Stimulated activated CD4-positive, alpha-beta T cell treated with anti-CD3 and anti-CD28 coated beads, Interleukin-12 subunit alpha, Interleukin-12 subunit beta, amount 100 ng/mL, for 48 hours (primary cell): ENCODE results near the gene HSPA2.
"Not testable (repeated sequence)": the region's sequence is repeated elsewhere in the genome, so short reads cannot be mapped to it uniquely, and the experiment has no call there.

ENCODE experiments used
- DNase-seq, 3 donors: peaks; one replicate each; pipeline ENCODE4 v3.0.0-alpha.2; 2020; ENCODE audit warnings: low read depth in 2 of 3, low spot score in 1 of 3

Gene HSPA2

DNA sequence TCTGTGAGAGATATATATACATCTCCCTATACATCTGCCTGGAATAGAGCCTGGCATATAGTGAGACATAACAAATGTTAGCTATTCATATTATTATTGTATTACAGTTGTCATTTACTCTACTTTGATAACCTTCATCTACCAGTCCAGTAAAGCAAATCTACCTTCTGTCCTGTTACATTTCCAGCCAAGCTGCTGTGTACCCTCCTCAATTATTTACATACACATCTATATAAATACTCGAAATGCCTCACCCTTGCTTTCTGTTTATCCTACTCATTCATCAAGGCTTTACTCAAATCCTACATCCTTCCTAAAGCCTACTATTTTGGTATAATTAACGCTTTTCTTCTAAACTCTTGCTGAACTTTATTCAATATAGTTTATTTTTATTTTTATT lies 27.3 kb upstream of the HSPA2 start:
- no peak for DNase-seq

DNA sequence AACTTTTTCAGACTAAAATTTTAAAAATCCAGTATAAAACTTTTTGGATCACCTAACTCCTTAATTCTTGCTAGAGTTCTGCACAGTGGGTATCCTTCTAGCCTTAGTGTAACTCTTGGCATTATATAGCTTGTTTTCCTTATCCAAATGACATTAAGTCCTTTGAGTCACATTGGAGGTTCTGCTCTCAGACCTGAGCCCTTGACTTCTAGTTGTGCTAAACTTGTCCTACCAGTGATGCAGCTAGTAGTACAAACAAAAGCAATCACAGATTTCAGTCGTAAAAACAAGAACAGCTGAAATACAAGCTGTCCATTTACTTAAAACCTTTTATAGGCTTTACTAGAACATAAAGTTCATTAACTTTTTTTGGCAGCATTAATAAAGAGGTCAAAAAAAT lies 25.5 kb upstream of the HSPA2 start:
- no peak for DNase-seq

DNA sequence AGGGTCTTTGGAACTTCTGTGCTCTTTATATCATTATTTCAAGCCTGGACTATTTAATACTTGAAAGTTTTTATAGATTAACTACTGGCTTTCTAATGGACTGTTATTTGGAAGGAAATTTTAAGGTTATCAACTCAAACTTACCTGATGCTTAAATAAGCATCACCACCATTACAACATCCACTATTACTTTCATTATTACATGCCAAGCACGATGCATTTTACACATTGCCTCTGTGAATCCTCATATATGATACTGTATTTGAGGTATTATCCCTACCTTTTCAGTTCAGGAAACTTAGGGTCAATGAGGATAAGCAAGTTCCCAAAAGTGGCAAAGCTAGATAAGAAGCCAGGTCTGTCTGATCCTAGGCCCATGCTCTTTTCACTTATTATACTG lies 23.6 kb upstream of the HSPA2 start:
- DNase-seq = no peak

DNA sequence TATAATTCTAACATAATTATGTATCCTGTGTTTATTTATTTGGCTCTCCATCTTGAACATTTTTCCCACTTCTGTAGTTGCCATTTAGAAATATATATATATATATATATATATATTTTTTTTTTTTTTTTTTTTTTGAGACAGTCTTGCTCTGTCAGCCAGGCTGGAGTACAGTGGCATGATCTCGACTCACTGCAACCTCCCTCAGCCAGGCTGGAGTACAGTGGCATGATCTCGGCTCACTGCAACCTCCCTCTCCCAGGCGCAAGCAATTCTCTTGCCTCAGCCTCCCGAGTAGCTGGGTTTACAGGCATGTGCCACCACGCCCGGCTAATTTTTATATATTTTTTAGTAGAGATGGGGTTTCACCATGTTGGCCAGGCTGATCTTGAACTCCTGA lies 22.9 kb upstream of the HSPA2 start:
- not testable (repeated sequence) for DNase-seq

DNA sequence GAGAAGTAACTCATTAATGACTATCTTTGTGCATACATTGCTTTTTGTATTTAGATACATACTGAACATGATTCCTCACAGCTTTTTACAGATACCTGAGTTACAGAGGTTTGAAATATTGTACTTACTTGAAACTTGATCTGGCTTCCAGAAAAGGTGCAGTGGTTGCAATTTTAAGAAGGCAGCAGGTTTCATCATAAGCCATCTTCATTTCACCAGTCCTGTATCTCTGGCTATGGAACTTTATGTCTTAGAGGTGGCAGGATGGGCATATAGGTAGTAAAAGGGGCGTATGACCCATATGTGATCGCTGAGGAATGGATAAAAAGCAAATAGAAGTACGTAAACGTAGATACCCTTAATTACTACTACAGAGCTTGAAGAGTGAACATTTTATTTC lies 22.3 kb upstream of the HSPA2 start:
- DNase-seq = no peak

DNA sequence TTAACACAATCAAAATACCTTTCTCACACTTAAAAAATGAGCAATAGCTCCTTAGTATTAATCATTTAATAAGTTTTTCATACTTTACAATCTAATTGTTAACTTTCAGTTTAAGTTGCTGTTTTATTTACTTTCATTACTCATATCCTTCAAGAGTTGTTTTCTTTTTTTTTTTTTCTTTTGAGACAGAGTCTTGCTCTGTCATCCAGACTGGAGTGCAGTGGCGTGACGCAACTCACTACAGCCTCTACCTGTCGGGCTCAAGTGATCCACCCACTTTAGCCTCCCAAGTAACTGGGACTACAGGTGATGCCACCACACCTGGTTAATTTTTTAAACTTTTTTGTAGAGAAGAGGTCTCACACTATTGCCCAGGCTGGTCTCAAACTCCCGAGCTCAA lies 19.8 kb upstream of the HSPA2 start:
- DNase-seq = no peak

DNA sequence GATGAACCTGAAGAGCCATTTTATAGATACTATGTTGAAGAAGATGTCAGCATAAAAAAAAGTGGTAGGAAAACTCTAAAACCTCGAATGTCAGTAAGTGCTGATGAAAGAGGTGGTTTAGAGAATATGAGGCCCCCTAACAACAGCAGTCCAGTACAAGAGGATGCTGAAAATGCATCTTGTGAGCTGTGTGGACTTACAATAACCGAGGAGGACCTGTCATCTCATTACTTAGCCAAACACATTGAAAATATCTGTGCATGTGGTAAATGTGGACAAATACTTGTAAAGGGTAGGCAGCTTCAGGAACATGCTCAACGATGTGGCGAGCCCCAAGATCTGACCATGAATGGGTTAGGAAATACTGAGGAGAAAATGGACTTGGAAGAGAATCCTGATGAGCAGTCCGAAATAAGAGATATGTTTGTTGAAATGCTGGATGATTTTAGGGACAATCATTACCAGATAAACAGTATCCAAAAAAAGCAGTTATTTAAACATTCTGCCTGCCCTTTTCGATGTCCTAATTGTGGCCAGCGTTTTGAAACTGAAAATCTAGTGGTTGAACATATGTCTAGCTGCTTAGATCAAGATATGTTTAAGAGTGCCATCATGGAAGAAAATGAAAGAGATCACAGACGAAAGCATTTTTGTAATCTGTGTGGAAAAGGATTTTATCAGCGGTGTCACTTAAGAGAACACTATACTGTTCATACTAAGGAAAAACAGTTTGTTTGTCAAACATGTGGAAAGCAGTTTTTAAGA lies 17.8 kb upstream of the HSPA2 start:
- no peak for DNase-seq

DNA sequence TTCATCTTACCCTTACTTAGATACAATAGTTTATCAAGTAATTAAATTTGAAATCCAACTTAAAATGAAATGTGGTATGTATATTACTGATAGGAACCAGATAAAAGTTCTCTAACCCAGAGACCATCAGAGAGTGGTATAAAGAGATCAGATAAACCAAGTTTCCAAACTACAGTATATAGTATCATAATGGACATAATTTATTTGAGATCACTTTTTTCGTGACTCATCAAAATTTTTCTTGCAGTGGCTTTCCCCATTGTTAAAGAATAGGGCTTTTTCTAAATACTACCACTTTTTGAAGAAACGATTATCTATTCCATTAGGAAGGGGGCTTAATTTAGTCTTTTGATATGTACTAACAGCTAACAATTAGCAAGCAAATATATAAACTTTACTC lies 15.2 kb upstream of the HSPA2 start:
- no peak for DNase-seq

DNA sequence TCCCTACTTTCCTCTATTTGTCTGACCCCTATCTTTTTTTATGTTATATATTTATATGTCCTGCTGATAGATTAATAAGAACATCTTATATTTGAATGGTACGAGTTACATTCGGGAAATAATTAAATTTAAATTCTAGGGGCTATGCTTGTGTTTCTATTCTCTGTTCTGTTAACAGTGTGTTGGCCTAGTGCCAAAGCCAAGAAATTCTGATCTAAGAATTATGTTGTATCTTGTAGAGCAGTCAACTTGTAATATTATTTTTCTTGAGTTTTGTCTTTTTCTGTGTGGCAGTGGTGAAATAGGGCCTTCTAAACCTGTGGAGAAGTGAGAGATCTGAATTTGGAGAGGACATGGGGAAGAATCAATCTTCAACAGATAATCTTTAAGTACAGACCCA lies 9.0 kb upstream of the HSPA2 start:
- DNase-seq = no peak

DNA sequence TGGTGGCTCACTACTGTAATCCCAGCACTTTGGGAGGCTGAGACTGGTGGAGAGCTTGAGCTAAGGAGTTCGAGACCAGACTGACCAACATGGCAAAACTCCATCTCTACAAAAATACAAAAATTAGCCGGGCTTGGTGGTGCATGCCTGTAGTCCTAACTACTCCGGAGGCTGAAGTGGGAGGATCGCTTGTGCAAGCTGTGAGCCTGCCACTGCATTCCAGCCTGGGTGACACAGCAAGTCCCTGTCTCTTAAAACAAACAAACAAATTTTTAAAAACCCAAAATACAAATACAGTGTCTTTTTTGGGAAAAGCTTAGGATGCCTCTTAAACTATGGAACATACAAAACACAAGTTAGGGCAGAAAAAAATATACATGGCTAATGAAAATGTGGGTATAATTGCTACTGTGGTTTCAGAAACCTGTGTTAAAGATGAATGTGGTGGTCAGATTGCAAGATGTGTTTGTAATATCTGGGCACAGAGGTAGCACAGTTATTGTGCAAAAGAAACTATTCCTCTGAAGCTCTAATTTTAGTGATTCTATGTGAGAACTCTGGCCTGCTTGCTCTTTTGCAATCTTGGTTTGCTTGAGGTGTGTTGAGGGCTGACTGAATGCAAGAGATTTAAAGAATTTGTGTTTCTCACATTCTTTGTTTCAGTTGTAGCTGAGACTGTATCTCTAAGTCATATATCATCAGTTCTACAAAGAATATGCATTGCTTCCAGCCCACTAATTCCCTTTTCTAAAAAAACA lies 3.9 kb upstream of the HSPA2 start:
- no peak for DNase-seq

DNA sequence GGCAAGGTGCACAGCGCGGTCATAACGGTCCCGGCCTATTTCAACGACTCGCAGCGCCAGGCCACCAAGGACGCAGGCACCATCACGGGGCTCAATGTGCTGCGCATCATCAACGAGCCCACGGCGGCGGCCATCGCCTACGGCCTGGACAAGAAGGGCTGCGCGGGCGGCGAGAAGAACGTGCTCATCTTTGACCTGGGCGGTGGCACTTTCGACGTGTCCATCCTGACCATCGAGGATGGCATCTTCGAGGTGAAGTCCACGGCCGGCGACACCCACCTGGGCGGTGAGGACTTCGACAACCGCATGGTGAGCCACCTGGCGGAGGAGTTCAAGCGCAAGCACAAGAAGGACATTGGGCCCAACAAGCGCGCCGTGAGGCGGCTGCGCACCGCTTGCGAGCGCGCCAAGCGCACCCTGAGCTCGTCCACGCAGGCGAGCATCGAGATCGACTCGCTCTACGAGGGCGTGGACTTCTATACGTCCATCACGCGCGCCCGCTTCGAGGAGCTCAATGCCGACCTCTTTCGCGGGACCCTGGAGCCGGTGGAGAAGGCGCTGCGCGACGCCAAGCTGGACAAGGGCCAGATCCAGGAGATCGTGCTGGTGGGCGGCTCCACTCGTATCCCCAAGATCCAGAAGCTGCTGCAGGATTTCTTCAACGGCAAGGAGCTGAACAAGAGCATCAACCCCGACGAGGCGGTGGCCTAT lies 875 bp downstream of the HSPA2 start:
- DNase-seq = no peak

DNA sequence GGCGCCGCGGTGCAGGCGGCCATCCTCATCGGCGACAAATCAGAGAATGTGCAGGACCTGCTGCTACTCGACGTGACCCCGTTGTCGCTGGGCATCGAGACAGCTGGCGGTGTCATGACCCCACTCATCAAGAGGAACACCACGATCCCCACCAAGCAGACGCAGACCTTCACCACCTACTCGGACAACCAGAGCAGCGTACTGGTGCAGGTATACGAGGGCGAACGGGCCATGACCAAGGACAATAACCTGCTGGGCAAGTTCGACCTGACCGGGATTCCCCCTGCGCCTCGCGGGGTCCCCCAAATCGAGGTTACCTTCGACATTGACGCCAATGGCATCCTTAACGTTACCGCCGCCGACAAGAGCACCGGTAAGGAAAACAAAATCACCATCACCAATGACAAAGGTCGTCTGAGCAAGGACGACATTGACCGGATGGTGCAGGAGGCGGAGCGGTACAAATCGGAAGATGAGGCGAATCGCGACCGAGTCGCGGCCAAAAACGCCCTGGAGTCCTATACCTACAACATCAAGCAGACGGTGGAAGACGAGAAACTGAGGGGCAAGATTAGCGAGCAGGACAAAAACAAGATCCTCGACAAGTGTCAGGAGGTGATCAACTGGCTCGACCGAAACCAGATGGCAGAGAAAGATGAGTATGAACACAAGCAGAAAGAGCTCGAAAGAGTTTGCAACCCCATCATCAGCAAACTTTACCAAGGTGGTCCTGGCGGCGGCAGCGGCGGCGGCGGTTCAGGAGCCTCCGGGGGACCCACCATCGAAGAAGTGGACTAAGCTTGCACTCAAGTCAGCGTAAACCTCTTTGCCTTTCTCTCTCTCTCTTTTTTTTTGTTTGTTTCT lies 1.7 kb downstream of the HSPA2 start:
- no peak for DNase-seq

DNA sequence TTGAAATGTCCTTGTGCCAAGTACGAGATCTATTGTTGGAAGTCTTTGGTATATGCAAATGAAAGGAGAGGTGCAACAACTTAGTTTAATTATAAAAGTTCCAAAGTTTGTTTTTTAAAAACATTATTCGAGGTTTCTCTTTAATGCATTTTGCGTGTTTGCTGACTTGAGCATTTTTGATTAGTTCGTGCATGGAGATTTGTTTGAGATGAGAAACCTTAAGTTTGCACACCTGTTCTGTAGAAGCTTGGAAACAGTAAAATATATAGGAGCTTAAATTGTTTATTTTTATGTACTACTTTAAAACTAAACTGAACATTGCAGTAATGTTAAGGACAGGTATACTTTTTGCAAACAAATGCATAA lies 2.3 kb downstream of the HSPA2 start:
- no peak for DNase-seq

DNA sequence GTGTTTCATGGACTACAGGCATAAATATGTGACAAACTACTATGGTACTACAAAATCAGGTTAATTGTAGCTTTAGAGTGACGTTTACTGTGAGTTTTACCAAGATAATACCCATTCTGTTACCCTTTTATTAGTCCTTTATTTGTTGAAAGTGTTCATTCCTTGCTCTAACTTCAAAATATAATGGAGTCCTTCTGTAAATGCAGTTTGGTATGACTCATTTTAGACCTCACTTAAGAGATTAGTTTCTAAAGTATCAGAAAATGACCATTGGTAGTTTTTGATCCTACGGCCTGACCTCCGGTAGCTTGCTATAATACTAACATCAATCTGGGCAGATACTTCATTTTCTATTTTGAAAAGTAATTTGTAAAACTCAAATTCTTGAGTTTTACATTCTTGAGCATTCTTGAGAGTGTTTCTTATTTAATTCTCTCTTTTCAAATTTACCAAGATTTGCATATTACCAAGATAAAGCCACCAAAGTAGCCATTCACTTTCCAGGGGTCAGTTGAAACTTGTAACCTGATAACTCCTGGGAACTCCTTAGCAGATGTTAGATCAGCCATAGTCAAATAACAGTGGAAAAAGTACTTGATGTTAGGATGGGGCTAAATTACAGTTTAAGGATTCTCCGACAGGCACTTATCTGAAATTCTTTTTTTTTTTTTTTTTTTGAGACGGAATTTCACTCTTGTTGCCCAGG lies 4.2 kb downstream of the HSPA2 start:
- DNase-seq = no peak

DNA sequence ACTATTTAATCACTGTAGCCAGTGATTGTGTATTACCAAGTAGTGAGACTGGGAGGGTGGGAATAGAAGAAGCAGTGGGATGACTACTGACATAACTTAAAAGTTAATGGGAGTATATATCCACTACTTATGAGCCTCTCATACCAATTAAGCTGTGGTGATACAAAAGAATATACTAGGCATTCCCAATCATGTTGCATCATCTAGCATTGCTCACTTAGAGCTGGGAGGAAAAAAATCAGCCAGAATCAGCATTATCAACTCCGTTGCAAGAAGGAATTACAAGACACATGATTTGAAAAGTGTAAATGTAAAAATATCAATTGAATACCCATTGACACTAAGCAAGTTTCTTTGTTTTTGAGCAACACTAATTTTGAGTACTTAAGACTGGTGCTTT lies 8.5 kb downstream of the HSPA2 start:
- DNase-seq = no peak

DNA sequence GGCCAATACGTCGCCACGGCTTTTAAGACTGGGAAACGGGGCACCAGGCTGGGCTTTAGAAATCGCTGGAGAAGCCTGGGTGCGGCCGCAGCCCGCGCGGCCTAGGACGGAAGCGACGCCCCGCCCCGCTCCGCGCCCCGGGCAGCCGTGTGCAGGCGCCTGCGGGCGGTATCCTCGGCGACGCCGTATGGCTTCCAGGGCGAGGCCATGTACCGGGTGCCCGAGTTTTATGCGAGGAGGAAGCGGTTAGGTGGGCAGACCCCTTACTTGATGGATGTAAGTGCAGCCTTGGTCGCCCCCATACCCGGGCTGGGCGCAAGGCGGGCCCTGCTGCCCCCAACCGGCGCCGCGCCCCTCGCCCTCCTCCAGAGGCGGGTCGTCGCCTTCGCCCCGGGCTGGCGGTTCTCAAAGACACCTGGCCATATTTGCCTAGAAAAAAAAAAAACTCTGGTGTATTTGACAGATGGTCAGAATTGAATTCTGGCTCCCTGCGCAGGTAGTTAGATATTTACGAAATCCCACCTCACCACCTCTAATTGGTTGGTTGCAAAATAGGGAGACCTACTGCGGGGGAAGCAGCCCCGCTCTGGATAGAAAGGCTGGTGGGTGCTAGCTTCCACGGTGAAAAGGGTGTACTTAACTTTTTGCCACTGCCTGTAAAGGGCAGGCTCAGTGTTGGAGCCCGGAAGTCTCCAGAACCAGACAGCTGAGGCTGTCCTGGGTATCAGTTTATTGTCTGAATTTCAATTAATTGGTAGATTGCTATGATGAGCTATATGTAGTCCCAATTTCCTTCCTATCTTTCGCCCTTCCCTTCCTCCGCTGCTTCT lies 9.5 kb downstream of the HSPA2 start, which contains the start of gene PPP1R36:
Gene PPP1R36 (plus strand): TSS at position 171 of the 830 bp plus-strand sequence. CDS start 37 bp downstream, at position 208.
- DNase-seq = peak in 2 of 3 donors; percentile 4 to 36

DNA sequence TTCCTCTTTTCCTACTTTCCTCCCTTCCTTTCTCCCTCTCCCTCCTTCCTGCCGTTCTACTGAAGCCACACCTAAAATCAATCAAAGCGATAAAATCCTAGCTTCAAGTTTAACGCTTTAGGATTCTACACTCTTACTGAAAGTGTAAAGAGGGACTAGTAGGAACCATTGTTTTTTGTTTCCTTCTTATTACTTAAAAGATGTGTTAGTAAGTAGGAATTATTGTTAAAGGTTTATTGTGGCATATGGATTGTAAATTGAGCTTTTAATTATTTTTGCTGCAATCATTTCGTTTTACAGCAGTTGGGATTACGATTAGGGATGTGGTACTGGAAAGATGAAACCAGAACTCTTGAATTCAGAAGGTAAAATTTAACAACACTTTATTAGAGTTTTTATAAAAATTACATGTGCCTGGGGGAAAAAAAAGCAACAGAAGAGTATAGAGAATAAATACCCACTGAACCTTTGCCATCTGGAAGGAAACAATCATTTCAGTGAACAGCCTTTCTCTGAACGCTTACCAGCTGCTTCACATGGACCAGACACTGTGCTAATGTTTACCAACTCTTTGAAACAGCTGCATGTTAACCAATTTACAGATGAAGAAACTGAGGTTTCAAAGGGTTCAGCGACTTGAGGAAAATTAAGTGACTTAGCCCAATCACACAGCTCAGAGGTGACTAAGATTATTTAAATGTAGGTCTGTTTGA lies 10.2 kb downstream of the HSPA2 start:
- no peak for DNase-seq

DNA sequence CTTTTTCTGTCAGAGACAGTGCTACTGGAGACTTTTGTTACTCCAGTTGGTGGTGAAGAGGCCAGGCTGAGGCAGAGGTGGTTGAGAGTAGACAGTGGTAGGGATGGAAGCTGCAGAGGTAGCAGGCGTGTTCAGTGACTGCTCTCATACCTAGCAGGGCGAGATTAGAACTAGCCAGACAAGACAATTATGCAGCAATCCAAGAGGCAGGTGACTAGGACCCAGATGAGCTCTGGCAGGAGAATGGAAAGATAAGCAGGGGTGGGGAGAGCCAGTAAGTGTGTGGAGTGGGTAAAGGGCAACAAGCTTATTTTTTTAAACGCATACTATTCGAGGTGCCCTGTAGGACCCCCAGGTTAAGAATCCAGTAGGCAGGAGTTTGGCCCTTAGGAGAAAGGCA lies 14.0 kb downstream of the HSPA2 start:
- DNase-seq = no peak

DNA sequence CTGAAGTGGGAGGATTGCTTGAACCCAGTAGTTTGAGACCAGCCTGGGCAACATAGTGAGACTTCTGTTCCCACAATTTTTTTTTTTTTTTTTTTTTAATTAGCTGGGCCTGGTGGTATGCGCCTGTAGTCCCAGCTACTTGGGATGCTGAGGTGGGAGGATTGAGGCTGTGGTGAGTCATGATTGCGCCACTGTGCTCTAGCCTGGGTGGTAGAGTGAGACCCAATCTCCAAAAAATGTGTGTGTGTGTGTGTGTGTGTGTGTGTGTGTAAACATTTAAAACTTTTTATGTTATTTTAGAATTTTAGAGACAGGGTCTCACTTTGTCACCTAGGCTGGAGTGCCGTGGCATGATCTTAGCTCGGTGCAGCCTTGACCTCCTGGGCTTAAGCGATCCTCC lies 16.0 kb downstream of the HSPA2 start:
- DNase-seq = no peak
